Measurements from ENCODE around the gene CCSER1.

The CCSER1 gene

GRCh38 chr4:91113130-91113706, 986.0 kb downstream of the CCSER1 start:
- in situ Hi-C loops (cut with HindIII; ENCODE audit: low sequenced_read_pairs), result no loop called here
- no peak overlapping the region for H3K4me3 ChIP-seq (ENCODE audit: low read depth, low read length)
- TF ChIP-seq, protein P1, sequence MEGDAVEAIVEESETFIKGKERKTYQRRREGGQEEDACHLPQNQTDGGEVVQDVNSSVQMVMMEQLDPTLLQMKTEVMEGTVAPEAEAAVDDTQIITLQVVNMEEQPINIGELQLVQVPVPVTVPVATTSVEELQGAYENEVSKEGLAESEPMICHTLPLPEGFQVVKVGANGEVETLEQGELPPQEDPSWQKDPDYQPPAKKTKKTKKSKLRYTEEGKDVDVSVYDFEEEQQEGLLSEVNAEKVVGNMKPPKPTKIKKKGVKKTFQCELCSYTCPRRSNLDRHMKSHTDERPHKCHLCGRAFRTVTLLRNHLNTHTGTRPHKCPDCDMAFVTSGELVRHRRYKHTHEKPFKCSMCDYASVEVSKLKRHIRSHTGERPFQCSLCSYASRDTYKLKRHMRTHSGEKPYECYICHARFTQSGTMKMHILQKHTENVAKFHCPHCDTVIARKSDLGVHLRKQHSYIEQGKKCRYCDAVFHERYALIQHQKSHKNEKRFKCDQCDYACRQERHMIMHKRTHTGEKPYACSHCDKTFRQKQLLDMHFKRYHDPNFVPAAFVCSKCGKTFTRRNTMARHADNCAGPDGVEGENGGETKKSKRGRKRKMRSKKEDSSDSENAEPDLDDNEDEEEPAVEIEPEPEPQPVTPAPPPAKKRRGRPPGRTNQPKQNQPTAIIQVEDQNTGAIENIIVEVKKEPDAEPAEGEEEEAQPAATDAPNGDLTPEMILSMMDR (IDR thresholded peaks at IDR 0.05; ENCODE audit: low read depth, low read length, missing control alignments), result peak; percentile 64
- peak; percentile 33 for DNase-seq (ENCODE audit: low read depth)

- in situ Hi-C loops (cut with HindIII; ENCODE audit: low sequenced_read_pairs), result no loop called here
- no peak for DNase-seq (ENCODE audit: low read depth)
- no peak overlapping the region for H3K4me3 ChIP-seq (ENCODE audit: low read depth, low read length)
- TF ChIP-seq, protein P1 (IDR thresholded peaks at IDR 0.05; ENCODE audit: low read depth, low read length, missing control alignments), result no peak
Measured at GRCh38 chr4:91114386-91114785, 987.2 kb downstream of the CCSER1 start.

DNA sequence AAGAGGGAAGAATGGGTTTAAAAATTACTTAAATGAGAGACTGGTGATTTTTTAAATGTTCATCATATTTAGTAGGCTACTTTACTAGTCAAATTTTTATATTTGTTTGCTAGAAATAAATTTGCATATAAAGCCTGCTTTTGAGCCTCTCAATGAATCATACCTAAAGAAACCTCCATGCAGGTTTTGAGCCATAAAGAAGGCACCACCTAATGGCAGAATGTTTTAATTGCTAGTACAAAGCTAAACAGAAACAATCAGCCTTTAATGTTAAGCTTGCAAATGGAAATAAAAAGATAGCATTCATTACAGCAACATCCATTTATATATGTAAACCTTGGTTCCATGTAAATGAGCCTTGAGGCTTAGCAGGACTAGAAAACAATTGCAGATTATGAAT, 989.7 kb downstream of the CCSER1 start:
- no peak overlapping the region for H3K4me3 ChIP-seq (ENCODE audit: low read depth, low read length)
- in situ Hi-C loops (cut with HindIII; ENCODE audit: low sequenced_read_pairs), result no loop called here
- DNase-seq (ENCODE audit: low read depth), result peak; percentile 6
- TF ChIP-seq, protein P1 (IDR thresholded peaks at IDR 0.05; ENCODE audit: low read depth, low read length, missing control alignments), result peak; percentile 45

GRCh38 chr4:91118597-91118996, 991.4 kb downstream of the CCSER1 start:
- DNase-seq (ENCODE audit: low read depth), result no peak
- TF ChIP-seq, protein P1 (IDR thresholded peaks at IDR 0.05; ENCODE audit: low read depth, low read length, missing control alignments), result no peak
- in situ Hi-C loops (cut with HindIII; ENCODE audit: low sequenced_read_pairs), result no loop called here
- no peak overlapping the region for H3K4me3 ChIP-seq (ENCODE audit: low read depth, low read length)

DNA sequence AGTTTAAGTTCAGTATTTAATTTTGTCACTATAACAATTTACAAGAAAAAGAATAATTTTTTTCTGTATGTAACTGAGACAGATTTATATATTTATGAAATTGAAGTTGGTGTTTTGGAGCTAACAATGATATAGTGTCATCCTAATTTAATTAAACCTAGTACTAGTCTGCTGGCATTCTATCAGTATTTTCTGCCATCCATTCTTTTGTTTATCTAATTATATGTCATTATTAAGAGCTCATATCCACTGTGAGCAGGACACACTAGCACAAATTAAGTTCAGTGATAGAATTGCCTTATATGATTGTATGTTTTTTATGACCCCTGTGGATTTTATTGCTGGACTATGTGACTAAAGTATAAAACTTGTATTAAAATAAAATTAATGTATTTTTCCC, 996.5 kb downstream of the CCSER1 start:
- in situ Hi-C loops (cut with HindIII; ENCODE audit: low sequenced_read_pairs), result no loop called here
- no peak overlapping the region for H3K4me3 ChIP-seq (ENCODE audit: low read depth, low read length)
- DNase-seq (ENCODE audit: low read depth), result no peak
- TF ChIP-seq, protein P1 (IDR thresholded peaks at IDR 0.05; ENCODE audit: low read depth, low read length, missing control alignments), result no peak

DNA sequence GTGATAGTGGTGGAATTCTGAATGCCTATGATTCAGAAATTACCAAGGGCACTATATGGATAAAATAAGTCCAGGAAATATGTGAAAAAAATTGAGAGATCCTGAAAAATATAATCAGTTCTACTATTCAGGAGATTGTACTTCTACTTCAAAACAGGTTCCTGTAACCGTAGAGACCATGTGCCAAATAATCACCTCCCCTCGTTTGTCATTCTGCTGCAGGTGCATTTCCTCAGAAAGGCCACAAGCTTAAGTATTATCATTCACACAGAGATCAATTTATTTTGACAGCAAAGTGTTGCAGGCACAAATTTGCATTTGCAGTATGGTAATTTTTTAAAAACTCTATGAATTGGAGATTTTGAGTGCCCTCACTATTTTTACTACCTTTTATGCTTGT, 1000.0 kb downstream of the CCSER1 start:
- in situ Hi-C loops (cut with HindIII; ENCODE audit: low sequenced_read_pairs), result no loop called here
- DNase-seq (ENCODE audit: low read depth), result no peak
- TF ChIP-seq, protein P1 (IDR thresholded peaks at IDR 0.05; ENCODE audit: low read depth, low read length, missing control alignments), result no peak
- H3K4me3 ChIP-seq (ENCODE audit: low read depth, low read length), result no peak overlapping the region
